HT1080 (cell line): ENCODE measurements around the gene HDAC4. TPM values are rescaled to one million over a fixed set of nuclear protein-coding genes. Genes with fewer than 3 reads are reported as not detected.

Source experiments
- DNase-seq: peaks from one replicate; pipeline ENCODE4 v3.0.0-alpha.2; 2015; ENCODE audit warnings: low read depth
- total RNA-seq: library from RNA; depleted of rRNA; stranded (reverse); fragments of >200 nt; shearing (Covaris generic); gene quantifications from 2 replicates; pipeline ENCODE4 v1.2.3, GENCODE V29; 2014

Gene HDAC4
- total RNA-seq, 1 experiment from 2014 or later = 2.8 TPM

DNA sequence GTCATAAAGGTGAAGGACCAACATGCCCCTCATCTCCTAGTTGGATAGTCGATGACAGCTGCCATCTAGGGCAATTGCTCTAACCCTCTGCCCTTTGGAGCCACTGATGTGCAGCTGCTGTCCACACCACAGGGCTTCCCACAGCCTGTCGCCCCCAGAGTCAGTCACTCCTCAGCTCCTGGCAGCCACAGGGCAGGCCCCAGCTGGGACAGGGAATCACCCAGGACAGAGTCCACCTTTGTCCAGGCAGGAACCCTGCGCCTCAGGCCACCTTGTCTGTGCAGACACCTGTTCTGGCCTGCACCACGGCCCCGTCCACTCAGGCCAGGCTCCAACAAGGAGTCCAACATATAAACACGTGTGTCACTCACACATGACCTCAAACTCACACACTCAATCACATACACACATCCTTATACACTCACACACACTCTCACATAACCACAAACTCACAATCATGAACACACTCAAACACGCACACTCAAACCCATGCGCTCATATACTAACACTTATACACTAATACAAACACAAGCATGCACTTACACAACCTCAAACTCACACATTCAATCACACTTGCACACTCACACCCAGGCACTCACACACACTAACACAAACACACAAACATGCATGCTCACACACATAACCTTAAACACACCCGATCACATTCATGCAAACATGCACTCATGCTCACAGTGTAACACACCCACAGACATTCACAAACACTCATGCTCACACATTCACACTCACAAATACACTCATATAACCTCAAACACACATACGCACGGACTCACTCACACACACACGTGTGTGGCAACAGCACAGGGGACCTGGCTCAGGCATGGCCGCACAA is 29.7 kb downstream of the HDAC4 start:
- DNase-seq = no peak

DNA sequence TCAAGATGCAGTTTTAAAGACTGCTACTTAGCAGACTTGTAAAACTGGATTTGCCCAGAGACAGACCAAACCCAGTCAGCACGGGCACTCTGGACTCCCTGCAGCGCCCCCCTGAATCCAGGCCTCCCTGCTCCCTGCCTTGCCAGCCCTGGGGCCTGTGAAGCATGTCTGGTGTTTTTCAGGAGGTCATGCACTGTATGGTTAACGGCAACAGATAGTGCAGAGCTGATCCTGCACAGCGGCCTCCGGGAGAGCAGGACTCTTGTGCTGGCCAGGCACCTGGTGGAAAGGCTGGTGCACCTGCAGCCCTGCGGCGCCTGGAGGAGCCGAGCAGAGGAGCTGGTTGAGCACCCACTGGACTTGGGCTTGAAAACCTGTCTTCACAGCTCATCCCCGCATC is 30.4 kb downstream of the HDAC4 start:
- DNase-seq = no peak

DNA sequence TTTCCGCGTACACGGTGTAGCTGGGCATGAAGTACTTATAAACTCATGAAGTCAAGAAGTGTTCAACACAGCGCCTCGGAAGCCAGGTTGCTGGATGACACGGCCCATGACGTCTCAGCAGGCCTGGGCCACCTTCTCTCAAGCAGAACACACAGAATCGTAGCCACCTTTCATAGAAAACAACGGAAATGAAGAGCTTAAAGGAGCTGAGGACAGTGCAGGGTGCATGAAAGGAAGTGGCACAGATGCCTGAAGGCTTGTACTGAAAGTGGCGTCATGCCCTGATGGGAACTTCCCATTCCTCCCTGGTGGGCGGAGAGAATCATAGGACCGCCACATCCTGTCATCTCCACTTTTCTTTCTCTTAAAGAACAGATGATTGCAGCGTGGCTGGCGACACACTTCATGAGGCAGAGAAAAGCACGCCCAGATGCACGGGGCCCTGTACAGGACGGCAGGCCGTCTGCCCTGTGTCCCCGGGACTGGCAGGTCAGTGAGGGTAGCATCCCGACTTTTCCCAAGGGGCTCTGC is 31.1 kb downstream of the HDAC4 start:
- DNase-seq = no peak

DNA sequence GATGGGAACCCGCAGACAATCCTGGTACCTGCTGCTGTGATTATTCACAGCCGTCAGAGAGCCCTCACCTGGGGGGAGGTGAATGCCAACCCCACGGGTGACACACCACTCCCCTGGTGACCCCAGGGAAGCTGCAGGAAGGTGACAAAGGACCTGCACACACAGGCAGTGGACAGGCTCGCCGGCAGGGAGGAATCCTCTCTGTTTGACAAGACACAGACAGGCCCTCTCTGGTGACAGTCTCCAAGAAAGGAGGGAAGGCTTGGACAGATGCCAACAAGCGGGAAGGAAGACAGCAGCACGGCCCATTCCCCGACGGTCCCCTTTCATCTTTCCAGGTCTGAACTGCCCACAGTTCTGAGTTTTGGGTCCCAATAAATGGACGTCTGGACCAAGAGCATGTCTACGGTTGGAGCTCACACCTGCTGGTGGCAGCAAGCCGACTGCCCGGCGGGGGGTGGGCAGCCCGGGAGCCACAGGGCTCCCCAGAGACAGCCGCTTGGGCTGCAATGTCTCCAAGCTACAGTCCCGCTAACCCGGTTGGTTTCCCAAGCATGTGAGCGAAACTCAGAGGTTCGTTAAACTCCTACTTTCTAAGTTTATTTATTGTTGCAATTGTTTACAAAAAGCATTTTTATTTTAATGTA is 31.8 kb downstream of the HDAC4 start:
- DNase-seq = no peak

DNA sequence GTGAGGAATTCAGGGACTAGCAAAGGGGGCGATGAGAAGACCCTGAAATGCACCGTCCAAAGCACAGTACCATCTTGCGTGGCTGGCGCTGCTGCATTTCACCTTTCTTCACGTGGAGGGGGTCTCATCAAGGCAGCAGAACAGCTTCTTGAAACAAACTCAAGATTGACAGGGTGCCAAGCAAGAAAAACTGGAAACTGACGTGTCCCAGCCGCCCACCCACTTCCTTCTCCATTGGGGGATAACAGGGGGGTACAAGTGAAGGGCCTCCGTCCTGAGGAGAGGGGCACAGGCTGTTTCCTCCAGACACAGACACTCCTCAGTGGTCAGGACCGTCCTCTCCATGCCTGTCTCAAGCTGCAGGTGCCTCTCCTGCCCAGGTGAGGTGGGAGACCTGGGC is 32.5 kb downstream of the HDAC4 start:
- no peak for DNase-seq

DNA sequence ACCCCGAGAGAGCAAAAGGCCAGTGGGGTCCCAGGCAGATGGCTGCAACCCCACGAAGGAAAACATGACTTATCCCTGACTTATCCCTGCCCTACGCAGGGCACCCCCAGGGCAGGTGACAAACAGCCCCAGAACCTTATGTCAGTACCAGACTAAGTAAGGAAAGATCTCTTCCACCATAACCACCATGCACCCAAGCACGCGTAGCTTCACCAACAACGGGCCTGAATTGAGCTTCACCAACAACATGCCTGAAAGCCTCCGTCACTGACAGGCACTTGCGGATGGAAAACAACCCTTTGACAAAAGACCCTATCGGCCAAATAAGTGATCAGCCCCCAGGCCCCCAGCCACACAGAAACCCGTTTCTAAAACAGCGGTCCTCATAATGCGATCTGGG is 34.1 kb downstream of the HDAC4 start:
- no peak for DNase-seq

DNA sequence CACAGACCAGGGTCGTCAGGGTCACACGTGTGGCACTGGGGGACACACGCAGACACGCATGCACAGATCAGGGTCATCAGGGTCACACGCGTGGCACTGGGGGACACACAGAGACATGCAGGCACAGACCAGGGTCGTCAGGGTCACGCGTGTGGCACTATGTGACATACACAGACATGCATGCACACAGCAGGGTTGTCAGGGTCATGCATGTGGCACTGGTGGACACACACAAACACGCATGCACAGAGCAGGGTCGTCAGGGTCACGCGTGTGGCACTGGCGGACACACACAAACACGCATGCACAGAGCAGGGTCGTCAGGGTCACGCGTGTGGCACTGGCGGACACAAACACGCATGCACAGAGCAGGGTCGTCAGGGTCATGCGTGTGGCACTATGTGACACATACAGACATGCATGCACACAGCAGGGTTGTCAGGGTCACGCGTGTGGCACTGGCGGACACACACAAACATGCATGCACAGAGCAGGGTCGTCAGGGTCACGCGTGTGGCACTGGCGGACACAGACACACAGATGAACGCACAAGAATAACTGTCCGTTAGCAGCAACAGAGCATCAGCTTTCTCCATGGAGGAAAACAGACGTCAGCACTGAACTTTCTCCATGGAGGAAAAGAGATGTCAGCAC is 34.9 kb downstream of the HDAC4 start:
- DNase-seq = no peak

DNA sequence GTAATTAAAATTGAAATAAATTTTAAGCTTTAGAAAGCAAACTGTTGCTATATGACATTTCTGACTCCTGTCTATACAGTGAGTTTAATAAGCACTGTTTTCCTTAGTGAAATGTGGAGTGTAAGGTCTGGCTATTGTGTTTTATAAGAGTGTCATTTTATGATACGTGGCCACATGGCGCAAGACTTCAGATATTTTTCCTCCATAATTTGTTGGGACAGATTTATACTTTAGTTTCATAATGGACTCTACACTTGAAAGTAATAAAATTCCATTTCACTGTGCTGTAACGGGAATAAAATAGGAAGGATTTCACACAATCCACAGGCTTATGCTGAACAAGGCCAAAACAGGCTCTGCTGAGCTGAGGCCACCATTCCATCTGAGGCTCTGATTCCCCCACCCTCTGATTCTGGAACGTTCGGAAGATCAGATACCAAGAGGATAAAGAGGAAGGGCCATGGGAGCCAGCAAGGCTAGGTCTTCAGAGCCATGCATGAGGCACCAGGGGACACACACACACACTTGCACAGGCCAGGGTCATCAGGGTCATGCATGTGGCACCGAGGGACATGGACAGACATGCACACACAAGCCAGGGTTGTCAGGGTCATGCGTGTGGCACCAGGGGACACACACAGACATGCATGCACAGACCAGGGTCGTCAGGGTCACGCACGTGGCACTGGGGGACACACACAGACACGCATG is 35.6 kb downstream of the HDAC4 start:
- no peak for DNase-seq

DNA sequence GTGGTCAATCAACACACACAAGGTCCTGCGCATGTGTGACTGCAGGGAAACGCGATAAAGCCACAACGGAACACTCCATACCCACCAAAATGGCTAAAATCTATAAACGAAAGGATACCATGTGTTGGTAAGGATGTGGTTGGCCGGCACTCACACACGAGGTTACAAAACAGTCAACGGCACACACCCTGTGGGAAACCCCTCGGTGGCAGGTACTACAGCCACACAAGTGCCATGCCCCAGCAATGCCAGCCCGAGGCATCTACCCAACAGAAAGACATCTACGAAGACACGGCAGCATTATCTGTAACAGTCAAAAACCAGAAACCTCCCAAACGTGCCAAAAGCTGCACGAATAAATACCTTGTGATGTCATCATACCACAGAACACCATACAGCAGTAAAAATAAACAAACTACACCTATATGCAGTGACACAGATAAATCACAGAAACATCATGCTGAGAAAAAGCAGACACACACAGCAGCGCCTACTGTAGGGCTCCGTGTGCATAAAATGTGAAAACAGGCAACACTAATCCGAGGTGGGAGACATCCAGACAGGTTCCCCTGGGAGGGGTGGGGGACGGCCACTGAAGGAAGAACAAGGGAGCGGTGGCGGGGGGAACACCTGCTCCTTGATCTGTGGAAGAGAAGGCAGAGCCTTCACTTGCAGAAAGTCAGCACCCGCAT is 36.7 kb downstream of the HDAC4 start:
- no peak for DNase-seq

DNA sequence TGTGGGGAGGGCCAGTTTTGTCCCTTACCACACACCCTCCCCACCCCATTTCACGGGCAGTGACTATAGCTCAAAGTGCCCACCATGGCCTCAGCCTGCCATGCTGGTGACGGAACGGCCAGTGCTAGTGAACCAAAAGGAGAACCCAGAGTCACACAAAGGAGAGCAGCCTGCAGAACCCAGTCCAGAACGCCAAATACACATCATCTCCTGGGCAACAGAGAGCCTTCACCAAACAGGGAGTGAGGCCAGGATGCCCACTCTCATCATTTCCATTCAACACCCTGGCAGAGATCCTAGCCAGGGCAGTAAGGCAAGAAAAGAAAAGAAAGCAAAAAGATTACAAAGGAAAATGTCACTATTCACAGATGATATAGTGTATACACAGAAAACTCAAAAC is 38.3 kb downstream of the HDAC4 start:
- DNase-seq = no peak

DNA sequence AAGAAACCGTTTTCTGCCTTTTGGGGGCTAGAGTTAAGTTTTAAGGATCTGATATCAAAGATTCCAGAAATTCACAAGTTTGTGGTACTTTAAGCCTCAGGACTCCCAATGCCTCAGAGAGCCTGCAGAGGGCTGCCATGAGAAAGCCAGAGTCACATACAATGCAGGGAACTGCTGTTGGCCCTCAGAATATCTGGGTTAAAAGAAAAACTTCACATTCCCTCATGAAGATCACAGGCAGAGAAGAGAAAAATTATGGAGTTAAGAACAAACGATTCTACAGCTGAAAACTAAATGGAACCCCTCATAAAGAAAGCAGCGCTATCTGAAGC is 39.5 kb downstream of the HDAC4 start:
- DNase-seq = no peak

DNA sequence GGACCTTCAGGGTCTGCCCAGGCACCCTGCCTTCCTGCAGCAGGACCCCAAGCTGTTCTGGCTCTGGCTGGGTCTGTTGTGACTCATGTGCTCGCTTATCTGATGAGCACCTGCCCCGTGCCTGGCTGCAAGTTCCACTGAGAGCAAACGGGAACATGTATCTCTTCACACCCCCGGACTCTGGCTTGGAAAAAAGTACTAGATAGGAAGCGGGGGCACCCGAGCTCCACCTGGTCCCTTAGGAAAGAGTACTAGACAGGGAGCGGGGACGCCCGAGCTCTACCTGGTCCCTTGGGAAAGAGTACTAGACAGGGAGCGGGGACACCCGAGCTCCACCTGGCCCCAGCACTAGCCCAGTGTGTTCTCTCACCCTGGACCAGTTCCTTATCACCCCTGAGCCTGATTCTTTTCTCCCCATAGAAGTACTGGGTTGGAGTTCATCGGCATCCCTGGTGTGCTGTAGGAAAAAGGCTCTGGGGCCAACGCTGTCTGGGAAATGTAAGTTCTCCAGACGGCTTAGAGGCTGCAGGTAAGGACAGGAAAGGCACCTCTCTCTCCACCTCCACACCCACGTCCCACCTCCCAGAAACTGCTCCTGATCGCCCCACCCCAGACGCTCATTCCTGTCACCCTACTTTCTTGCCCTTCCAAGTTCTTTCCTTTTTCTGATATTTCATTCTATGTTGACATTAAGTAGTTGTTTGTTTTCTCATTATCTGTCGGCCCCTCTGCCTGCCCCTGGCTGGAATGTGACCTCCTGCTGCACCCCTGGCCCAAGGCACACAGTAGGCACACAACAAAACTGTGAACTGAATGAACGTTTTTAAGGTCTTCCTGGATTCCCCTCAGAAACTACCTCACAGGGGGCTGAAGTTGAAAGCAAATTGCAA is 40.2 kb downstream of the HDAC4 start:
- no peak for DNase-seq

DNA sequence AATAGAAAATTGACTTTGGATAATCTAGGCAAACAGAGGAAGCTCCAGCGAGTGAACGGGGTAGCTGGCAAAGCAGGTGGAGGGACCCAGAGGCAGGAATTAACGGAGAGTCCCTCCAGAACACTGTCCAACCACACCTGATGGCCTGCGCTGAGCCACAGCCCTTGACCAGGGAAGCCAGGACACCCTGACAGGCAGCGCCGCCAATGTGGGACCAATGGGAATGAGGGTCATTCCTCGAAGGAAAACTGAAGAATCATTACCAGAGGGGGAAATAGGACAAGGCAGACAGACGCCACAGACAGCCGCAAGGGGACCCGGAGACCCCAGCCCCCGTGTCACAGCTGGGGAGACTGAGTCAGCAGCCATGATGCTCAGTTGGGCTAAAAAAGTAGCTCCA is 40.8 kb downstream of the HDAC4 start:
- no peak for DNase-seq

DNA sequence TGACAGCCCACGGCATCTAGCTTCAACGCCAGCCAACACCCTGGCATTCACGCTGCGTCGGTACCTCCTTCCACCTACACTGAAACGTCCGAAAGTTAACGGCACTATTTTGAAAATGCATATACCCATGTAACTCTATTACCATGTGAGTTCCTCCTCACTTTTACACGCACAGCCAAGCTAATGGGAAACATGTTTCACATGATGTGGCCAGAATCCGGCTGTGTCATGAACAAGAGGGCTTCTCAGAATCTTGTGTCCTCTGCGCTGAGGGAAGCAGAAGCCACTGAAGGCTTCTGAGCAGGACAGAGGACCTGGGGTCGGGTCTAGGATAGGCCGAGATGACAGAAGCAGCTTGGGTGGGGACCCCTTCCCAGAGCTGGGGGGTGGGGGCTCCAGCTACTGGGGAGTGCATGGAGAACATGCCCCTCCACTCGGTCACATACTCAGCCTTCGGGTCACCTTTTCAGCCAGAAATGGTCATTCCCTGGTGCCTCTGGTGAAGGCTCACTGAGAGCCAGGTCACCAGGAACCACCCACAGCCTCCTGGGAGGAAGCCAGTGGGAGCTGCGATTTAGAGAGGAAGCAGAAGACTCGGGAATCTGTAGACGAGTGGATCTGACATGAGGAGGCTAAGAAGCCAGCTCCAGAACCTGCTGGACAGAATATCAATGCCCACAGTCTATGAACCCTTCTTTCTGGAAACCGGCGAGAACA is 41.5 kb downstream of the HDAC4 start:
- no peak for DNase-seq

DNA sequence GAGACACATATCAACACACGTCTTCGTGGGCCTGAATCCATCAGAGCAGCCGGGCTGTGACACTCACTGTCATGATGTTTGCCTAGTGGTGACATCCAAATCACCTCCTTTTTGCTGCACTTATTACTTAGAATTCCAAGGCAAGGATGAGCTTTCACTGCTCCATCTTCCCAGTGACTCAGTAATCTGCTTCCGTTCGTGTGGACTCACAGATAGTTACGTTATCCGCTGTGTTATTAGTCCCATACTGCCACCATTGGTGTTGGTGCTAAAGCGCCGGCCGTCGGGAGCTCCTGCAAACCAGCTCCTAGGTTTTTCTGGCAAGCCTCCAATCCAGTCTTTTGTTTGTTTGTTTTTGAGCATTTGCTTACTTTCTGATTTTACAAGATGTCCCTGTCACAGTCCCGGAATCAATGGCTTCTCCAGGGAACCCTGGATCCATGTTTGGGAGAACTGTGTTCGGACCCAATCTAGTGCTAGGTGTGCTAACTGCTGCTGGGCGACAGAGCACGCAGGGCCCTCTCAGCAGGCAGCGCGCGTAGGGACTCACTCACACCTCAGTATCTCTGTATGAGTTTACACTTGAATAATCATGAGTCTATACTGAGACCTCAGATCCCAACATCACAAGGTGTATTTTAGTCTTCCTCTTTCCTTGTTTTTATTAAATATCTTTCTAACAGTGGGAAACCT is 42.6 kb downstream of the HDAC4 start:
- DNase-seq = no peak

DNA sequence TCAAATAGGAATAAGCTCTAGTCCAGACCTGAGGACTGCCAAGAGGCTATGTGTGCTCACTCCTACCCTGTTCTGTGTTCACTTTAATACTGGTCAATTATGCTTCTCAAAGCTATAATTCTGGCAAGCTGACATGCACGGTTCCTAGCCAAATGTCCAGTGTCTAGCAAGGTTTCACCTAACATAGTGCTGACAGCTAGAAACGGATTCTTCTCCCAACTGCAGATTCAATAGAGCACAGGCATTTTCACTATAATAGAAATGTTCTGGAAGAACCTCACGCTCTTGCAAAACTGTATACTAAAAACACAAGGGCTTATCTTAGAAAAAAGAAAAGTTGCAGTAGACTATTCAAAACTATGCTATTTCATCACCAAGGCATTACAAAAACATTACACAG is 45.1 kb downstream of the HDAC4 start:
- DNase-seq = no peak

DNA sequence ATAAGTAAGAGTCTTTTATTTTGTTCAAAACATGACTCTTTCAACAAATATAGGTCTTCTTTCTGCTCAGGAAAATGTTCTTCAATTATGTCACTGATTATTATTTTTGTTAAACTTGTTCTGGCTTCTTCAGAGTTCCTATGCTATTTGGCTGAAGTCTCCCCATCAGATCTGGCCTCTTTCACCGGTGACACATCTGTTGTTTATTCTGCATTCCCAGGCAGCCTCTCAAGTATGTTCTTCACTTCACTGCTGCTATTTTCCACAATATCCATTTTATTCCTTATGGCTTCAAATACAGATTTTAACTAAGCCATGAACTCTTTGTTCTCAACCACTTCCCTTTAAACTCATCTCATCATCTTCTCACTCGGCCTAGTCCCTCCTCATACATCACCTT is 45.7 kb downstream of the HDAC4 start:
- DNase-seq = no peak

DNA sequence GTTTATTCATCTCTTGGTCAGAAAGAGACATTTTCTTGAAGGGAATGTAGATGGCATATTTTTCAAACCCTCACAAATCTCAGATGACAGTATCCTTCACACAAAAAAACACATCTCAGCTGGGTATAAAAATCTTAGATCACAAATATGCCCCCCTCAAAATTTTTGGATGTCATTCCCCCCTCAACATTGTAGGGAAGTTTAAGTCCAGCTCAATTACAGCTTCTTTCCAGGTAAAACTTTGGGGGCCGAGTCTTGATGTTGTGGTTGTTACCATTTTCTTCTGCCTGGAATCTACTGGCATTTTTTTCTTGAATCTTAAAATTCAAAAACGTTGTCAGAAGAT is 46.1 kb downstream of the HDAC4 start:
- no peak for DNase-seq
